Measurements from ENCODE around the gene EML6. TPM values are rescaled to one million over a fixed set of nuclear protein-coding genes. Genes with fewer than 3 reads are reported as not detected.

Gene EML6
- total and polyA plus RNA-seq, 10 of the 15 experiments (the other 5 are each of a cell fraction or from before 2014, with no cell fraction given): 0.09 to 0.67 (median 0.21) TPM

- TF ChIP-seq, protein P1, sequence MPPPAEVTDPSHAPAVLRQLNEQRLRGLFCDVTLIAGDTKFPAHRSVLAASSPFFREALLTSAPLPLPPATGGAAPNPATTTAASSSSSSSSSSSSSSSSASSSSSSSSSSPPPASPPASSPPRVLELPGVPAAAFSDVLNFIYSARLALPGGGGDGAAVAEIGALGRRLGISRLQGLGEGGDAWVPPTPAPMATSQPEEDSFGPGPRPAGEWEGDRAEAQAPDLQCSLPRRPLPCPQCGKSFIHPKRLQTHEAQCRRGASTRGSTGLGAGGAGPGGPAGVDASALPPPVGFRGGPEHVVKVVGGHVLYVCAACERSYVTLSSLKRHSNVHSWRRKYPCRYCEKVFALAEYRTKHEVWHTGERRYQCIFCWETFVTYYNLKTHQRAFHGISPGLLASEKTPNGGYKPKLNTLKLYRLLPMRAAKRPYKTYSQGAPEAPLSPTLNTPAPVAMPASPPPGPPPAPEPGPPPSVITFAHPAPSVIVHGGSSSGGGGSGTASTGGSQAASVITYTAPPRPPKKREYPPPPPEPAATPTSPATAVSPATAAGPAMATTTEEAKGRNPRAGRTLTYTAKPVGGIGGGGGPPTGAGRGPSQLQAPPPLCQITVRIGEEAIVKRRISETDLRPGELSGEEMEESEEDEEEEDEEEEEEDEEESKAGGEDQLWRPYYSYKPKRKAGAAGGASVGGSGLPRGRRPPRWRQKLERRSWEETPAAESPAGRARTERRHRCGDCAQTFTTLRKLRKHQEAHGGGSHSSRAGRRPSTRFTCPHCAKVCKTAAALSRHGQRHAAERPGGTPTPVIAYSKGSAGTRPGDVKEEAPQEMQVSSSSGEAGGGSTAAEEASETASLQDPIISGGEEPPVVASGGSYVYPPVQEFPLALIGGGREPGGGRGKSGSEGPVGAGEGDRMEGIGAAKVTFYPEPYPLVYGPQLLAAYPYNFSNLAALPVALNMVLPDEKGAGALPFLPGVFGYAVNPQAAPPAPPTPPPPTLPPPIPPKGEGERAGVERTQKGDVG (CRISPR knock-in tag; IDR thresholded peaks at IDR 0.05): no peak
- TF ChIP-seq ZNF207 (IDR thresholded peaks at IDR 0.05; ENCODE audit: borderline replicate concordance) (no peak), RAD21 (IDR thresholded peaks at IDR 0.05; ENCODE audit: insufficient read depth, low read depth, low read length) (no peak), DPF2 (IDR thresholded peaks at IDR 0.05) (no peak)
- TF ChIP-seq, protein P2, sequence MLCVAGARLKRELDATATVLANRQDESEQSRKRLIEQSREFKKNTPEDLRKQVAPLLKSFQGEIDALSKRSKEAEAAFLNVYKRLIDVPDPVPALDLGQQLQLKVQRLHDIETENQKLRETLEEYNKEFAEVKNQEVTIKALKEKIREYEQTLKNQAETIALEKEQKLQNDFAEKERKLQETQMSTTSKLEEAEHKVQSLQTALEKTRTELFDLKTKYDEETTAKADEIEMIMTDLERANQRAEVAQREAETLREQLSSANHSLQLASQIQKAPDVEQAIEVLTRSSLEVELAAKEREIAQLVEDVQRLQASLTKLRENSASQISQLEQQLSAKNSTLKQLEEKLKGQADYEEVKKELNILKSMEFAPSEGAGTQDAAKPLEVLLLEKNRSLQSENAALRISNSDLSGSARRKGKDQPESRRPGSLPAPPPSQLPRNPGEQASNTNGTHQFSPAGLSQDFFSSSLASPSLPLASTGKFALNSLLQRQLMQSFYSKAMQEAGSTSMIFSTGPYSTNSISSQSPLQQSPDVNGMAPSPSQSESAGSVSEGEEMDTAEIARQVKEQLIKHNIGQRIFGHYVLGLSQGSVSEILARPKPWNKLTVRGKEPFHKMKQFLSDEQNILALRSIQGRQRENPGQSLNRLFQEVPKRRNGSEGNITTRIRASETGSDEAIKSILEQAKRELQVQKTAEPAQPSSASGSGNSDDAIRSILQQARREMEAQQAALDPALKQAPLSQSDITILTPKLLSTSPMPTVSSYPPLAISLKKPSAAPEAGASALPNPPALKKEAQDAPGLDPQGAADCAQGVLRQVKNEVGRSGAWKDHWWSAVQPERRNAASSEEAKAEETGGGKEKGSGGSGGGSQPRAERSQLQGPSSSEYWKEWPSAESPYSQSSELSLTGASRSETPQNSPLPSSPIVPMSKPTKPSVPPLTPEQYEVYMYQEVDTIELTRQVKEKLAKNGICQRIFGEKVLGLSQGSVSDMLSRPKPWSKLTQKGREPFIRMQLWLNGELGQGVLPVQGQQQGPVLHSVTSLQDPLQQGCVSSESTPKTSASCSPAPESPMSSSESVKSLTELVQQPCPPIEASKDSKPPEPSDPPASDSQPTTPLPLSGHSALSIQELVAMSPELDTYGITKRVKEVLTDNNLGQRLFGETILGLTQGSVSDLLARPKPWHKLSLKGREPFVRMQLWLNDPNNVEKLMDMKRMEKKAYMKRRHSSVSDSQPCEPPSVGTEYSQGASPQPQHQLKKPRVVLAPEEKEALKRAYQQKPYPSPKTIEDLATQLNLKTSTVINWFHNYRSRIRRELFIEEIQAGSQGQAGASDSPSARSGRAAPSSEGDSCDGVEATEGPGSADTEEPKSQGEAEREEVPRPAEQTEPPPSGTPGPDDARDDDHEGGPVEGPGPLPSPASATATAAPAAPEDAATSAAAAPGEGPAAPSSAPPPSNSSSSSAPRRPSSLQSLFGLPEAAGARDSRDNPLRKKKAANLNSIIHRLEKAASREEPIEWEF (IDR thresholded peaks at IDR 0.05; ENCODE audit: insufficient replicate concordance, low read depth, low read length): no peak
Measured at GRCh38 chr2:54958717-54959371, 235.4 kb downstream of the EML6 start (continued).

Data from GM12878 (cell line).